ENCODE measurements around the gene HTT-AS.
"Not testable (repeated sequence)": the region's sequence is repeated elsewhere in the genome, so short reads cannot be mapped to it uniquely, and the experiment has no call there.

The HTT-AS gene

GRCh38 chr4:3074078-3074845 is at the start of gene HTT-AS, which contains the start of gene HTT:
Gene HTT-AS (minus strand): TSS chr4:3074538.
Gene HTT (plus strand): TSS chr4:3074681. CDS start chr4:3074826, 145 bp downstream.
- peak; percentile 98 for DNase-seq

GRCh38 chr4:3123181-3123671 is 48.9 kb upstream of the HTT-AS start:
- no peak for DNase-seq

GRCh38 chr4:3122081-3122563 is 47.8 kb upstream of the HTT-AS start:
- no peak for DNase-seq

GRCh38 chr4:3121596-3121995 is 47.3 kb upstream of the HTT-AS start:
- no peak for DNase-seq

GRCh38 chr4:3121110-3121509 is 46.8 kb upstream of the HTT-AS start:
- DNase-seq, result no peak

GRCh38 chr4:3119464-3119863 is 45.1 kb upstream of the HTT-AS start:
- no peak for DNase-seq

GRCh38 chr4:3118312-3118711 is 44.0 kb upstream of the HTT-AS start:
- DNase-seq, result no peak

- DNase-seq, result no peak
These were observed 42.6 kb upstream of the HTT-AS start for GRCh38 chr4:3116955-3117354.

- DNase-seq, result no peak
These were observed 41.4 kb upstream of the HTT-AS start for GRCh38 chr4:3115637-3116270.

GRCh38 chr4:3114377-3114776 is 40.0 kb upstream of the HTT-AS start:
- no peak for DNase-seq

- no peak for DNase-seq
These were observed 38.5 kb upstream of the HTT-AS start for GRCh38 chr4:3112609-3113469.

GRCh38 chr4:3112201-3112600 is 37.9 kb upstream of the HTT-AS start:
- no peak for DNase-seq

GRCh38 chr4:3111461-3111860 is 37.1 kb upstream of the HTT-AS start:
- no peak for DNase-seq

GRCh38 chr4:3108211-3108610 is 33.9 kb upstream of the HTT-AS start:
- no peak for DNase-seq

GRCh38 chr4:3107691-3108121 is 33.4 kb upstream of the HTT-AS start:
- DNase-seq, result no peak

GRCh38 chr4:3107271-3107670 is 32.9 kb upstream of the HTT-AS start:
- no peak for DNase-seq

GRCh38 chr4:3106339-3107186 is 32.2 kb upstream of the HTT-AS start:
- peak; percentile 88 for DNase-seq

- DNase-seq, result no peak
These were observed 24.0 kb upstream of the HTT-AS start for GRCh38 chr4:3098346-3098745.

- DNase-seq, result no peak
These were observed 21.9 kb upstream of the HTT-AS start for GRCh38 chr4:3096202-3096601.

GRCh38 chr4:3094701-3095100 is 20.4 kb upstream of the HTT-AS start:
- not testable (repeated sequence) for DNase-seq

GRCh38 chr4:3091464-3091863 is 17.1 kb upstream of the HTT-AS start:
- no peak for DNase-seq

Measured in femur (tissue), 1 donor.